IMR-90 (cell line): Measurements from ENCODE around the gene MAGEB2. TPM values are rescaled to one million over a fixed set of nuclear protein-coding genes. Genes with fewer than 3 reads are reported as not detected.

ENCODE experiments used
- ATAC-seq: fragments of 200-7000 bp; cut with Tn5 transposase; 2 replicates; pipeline ENCODE4 v1.9.1; 2020; ENCODE audit warnings: low read depth, mild to moderate bottlenecking, moderate library complexity
- BruUV-seq: library from RNA; stranded (reverse); fragments of 400-500 nt; replicated peaks from 2 replicates; lab custom pipeline; 2021; lab: Mats Ljungman, UMichigan
- CTCF ChIA-PET: fragments of 300-600 bp; formaldehyde crosslinking; extraction: SDS; loops from one replicate; lab custom pipeline; 2021; ENCODE audit warnings: antibody characterized with exemption; lab: Yijun Ruan, JAX
- POLR2A ChIA-PET: fragments of 300-600 bp; sonication (Branson Sonifier 250); formaldehyde crosslinking; loops from one replicate; lab custom pipeline; 2022; ENCODE audit warnings: antibody characterized with exemption; ENCODE audit not compliant: unreplicated experiment; lab: Charles Lee
- DNase-seq: peaks from one replicate; pipeline ENCODE4 v3.0.0; 2013
- H2AFZ ChIP-seq: replicated peaks from 2 replicates; pipeline ENCODE3; 2013; ENCODE audit warnings: low read length, mild to moderate bottlenecking; ENCODE audit not compliant: poor library complexity
- H2AK5ac ChIP-seq: 2 replicates; pipeline ENCODE4 v1.6.1; 2013; ENCODE audit warnings: low read depth, low read length, inconsistent platforms
- H2AK9ac ChIP-seq: replicated peaks from 2 replicates; pipeline ENCODE3; 2013; ENCODE audit warnings: mild to moderate bottlenecking, low read depth, low read length, moderate library complexity; ENCODE audit not compliant: poor library complexity
- H2BK120ac ChIP-seq: 2 replicates; pipeline ENCODE4 v1.6.1; 2013; ENCODE audit warnings: low read depth, low read length, inconsistent platforms
- H2BK15ac ChIP-seq: 3 replicates; pipeline ENCODE4 v1.6.1; 2013; ENCODE audit warnings: low read depth, low read length, inconsistent platforms
- H2BK20ac ChIP-seq: 2 replicates; pipeline ENCODE4 v1.6.1; 2013; ENCODE audit warnings: low read depth, mild to moderate bottlenecking, inconsistent platforms, low read length, moderate library complexity
- H2BK5ac ChIP-seq: 2 replicates; pipeline ENCODE4 v1.6.1; 2013; ENCODE audit warnings: mild to moderate bottlenecking, low read depth, low read length, inconsistent platforms; ENCODE audit not compliant: poor library complexity, severe bottlenecking
- H3K14ac ChIP-seq: replicated peaks from 2 replicates; pipeline ENCODE4 v1.6.1; 2013; ENCODE audit warnings: low read depth, low read length, inconsistent platforms
- H3K18ac ChIP-seq: 2 replicates; pipeline ENCODE4 v1.6.1; 2013; ENCODE audit warnings: low read depth, low read length, control low read depth
- H3K23ac ChIP-seq: 2 replicates; pipeline ENCODE4 v1.6.1; 2013; ENCODE audit warnings: low read depth, low read length, inconsistent platforms
- H3K27ac ChIP-seq: 2 replicates; pipeline ENCODE4 v1.5.1; 2013; ENCODE audit warnings: mild to moderate bottlenecking, control low read depth, low read length; ENCODE audit not compliant: insufficient read depth
- H3K27me3 ChIP-seq: 2 replicates; pipeline ENCODE4 v1.6.1; 2013; ENCODE audit warnings: low read length; ENCODE audit not compliant: control insufficient read depth, insufficient read depth
- H3K36me3 ChIP-seq: 2 replicates; pipeline ENCODE4 v1.6.1; 2013; ENCODE audit warnings: low read length, mixed read lengths; ENCODE audit not compliant: control insufficient read depth, insufficient read depth
- H3K4ac ChIP-seq: 2 replicates; pipeline ENCODE4 v1.6.1; 2013; ENCODE audit warnings: low read depth, low read length, inconsistent platforms
- H3K4me1 ChIP-seq: 2 replicates; pipeline ENCODE4 v1.6.1; 2013; ENCODE audit warnings: low read length, mixed read lengths; ENCODE audit not compliant: control insufficient read depth, insufficient read depth
- H3K4me2 ChIP-seq: 2 replicates; pipeline ENCODE4 v1.6.1; 2013; ENCODE audit warnings: low read depth, mild to moderate bottlenecking, control low read depth, low read length, moderate library complexity
- H3K4me3 ChIP-seq: 2 replicates; pipeline ENCODE4 v1.5.1; 2013; ENCODE audit warnings: low read depth, mild to moderate bottlenecking, control low read depth, low read length, moderate library complexity; ENCODE audit not compliant: insufficient read depth
- H3K56ac ChIP-seq: 2 replicates; pipeline ENCODE4 v1.6.1; 2013; ENCODE audit warnings: low read length, inconsistent platforms; ENCODE audit not compliant: insufficient read depth; ENCODE audit errors: extremely low read depth
- H3K79me1 ChIP-seq, 2 experiments: 2 replicates each; pipeline ENCODE4 v1.6.1; 2013; ENCODE audit warnings: low read length in 2 of 2, inconsistent platforms in 1 of 2, low read depth in 1 of 2
- H3K9ac ChIP-seq: 2 replicates; pipeline ENCODE4 v1.6.1; 2013; ENCODE audit warnings: low read depth, low read length, control low read depth
- H3K9me1 ChIP-seq: 2 replicates; pipeline ENCODE4 v1.6.1; 2013; ENCODE audit warnings: low read length, inconsistent platforms; ENCODE audit not compliant: insufficient read depth
- H3K9me3 ChIP-seq: 2 replicates; pipeline ENCODE4 v1.6.1; 2013; ENCODE audit warnings: low read length; ENCODE audit not compliant: control insufficient read depth, insufficient read depth
- H4K20me1 ChIP-seq: 2 replicates; pipeline ENCODE4 v1.6.1; 2013; ENCODE audit warnings: low read length, inconsistent platforms; ENCODE audit not compliant: insufficient read depth
- H4K5ac ChIP-seq: 2 replicates; pipeline ENCODE4 v1.6.1; 2013; ENCODE audit warnings: mild to moderate bottlenecking, low read depth, low read length, control low read depth
- H4K8ac ChIP-seq, 2 experiments: 2 replicates each; pipeline ENCODE4 v1.6.1; 2013; ENCODE audit warnings: low read depth in 2 of 2, low read length in 2 of 2, control low read depth in 1 of 2, inconsistent platforms in 1 of 2
- H4K91ac ChIP-seq: 2 replicates; pipeline ENCODE4 v1.6.1; 2013; ENCODE audit warnings: low read depth, low read length, inconsistent platforms; ENCODE audit not compliant: insufficient read depth
- MAFK ChIP-seq: IDR thresholded peaks from 2 replicates; pipeline ENCODE4 v1.6.1; 2012; ENCODE audit warnings: low read depth, low read length, improper control_type of control experiment
- MAZ ChIP-seq: IDR thresholded peaks from 2 replicates; pipeline ENCODE4 v1.6.1; 2012; ENCODE audit warnings: low read depth, mild to moderate bottlenecking, low read length, improper control_type of control experiment, moderate library complexity, borderline replicate concordance
- POLR2A ChIP-seq: IDR thresholded peaks from 2 replicates; pipeline ENCODE4 v1.6.1; 2012; ENCODE audit warnings: mild to moderate bottlenecking, low read depth, low read length
- WGBS, 2 experiments: methylation state at CpG; one replicate each; pipeline versions ENCODE4 v1.1.5 to v1.1.7; 2013; ENCODE audit warnings: missing lambda C conversion rate in 2 of 2; ENCODE audit not compliant: insufficient read length in 1 of 2; ENCODE audit errors: extremely low coverage in 2 of 2; 5-methylcytosine and 5-hydroxymethylcytosine counted together
- dilution Hi-C: fragments of 300-500 bp; cut with HindIII; formaldehyde crosslinking; loops from one replicate; pipeline ENCODE4 v1.14.3; 2018; ENCODE audit warnings: low sequenced_read_pairs; ENCODE audit not compliant: unreplicated experiment
- in situ Hi-C: fragments of 300-500 bp; cut with MboI; formaldehyde crosslinking; loops from 3 replicates; pipeline ENCODE4 v1.14.3; 2019; ENCODE audit warnings: low sequenced_read_pairs, inconsistent platforms, mixed read lengths
- intact Hi-C: fragments of 100-400 bp; cut with micrococcal nuclease; formaldehyde crosslinking; loops from 2 replicates; pipeline ENCODE4 v1.10.0; 2022
- polyA plus RNA-seq, 3 experiments: library from polyadenylated mRNA; depleted of rRNA; stranded (reverse); fragments of >200 nt; gene quantifications; 2 replicates each; pipeline ENCODE4 v1.2.3, GENCODE V29; 2012; ENCODE audit warnings: low replicate concordance in 1 of 3
- total RNA-seq: library from RNA; depleted of rRNA; stranded (reverse); fragments of >200 nt; gene quantifications from 2 replicates; pipeline ENCODE4 v1.2.3, GENCODE V29; 2012

Gene MAGEB2
- total and polyA plus RNA-seq, 2 of the 4 experiments (the other 2 are of a cell fraction) = not detected

DNA sequence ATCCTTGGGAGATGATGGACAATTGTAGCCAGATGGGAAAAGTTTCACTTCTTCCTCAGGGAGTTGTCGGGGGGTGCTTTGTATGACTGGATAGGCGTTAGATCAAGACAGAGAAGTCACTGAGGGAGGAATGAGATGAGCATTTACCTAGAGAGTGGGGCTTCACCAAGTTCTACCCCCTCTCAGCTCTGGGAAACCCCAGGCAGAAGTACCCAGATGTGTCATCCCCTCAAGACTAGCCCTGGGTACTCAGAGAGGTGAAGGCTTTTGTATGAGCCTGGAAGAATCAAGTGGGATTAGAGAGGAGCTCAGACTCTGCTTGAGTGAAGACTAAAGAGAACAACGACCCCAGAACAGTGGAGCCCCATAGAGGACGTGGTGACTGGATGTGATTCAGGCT is 33.5 kb downstream of the MAGEB2 start:
- POLR2A ChIA-PET = no interaction called here
- H2AK9ac ChIP-seq = no peak overlapping the region
- no peaks in the 10 kb centered on the region for H3K4me1 ChIP-seq
- no peak overlapping the region for H3K4me3 ChIP-seq
- H2BK120ac ChIP-seq = no peak overlapping the region
- H3K14ac ChIP-seq = no peak overlapping the region
- no peaks in the 10 kb centered on the region for H3K9me1 ChIP-seq
- ATAC-seq (no peak), DNase-seq (no peak)
- H2BK15ac ChIP-seq = no peak overlapping the region
- no peak for TF ChIP-seq MAZ
- TF ChIP-seq POLR2A = no peak
- no peak for TF ChIP-seq MAFK
- H3K27me3 ChIP-seq = peaks cover 1% of the 10 kb centered on the region
- no CpG with 5 or more reads among the region's 4 CpGs for WGBS, 2 experiments
- no TSS peak for BruUV-seq
- in situ Hi-C loops (no loop called here), dilution Hi-C loops (no loop called here), intact Hi-C loops (no loop called here)
- no peaks in the 10 kb centered on the region for H3K79me1 ChIP-seq
- no peak overlapping the region for H3K18ac ChIP-seq
- CTCF ChIA-PET = no interaction called here
- no peak overlapping the region for H3K4ac ChIP-seq
- no peak overlapping the region for H3K27ac ChIP-seq
- no peak overlapping the region for H2BK5ac ChIP-seq
- no peaks in the 10 kb centered on the region for H3K36me3 ChIP-seq
- H3K56ac ChIP-seq = no peak overlapping the region
- no peak overlapping the region for H4K5ac ChIP-seq
- no peak overlapping the region for H3K9ac ChIP-seq
- H2AFZ ChIP-seq = no peak overlapping the region
- no peaks in the 10 kb centered on the region for H3K9me3 ChIP-seq
- H3K4me2 ChIP-seq = no peak overlapping the region
- H3K23ac ChIP-seq = no peak overlapping the region
- no peak overlapping the region for H2AK5ac ChIP-seq
- H4K91ac ChIP-seq = no peak overlapping the region
- no peak overlapping the region for H2BK20ac ChIP-seq
- H4K8ac ChIP-seq = no peak overlapping the region
- H4K20me1 ChIP-seq = no peaks in the 10 kb centered on the region
